HUES6 (cell line): ENCODE results near the gene SSX5.
"Not testable (repeated sequence)": the region's sequence is repeated elsewhere in the genome, so short reads cannot be mapped to it uniquely, and the experiment has no call there.

Experiments used
- H3K27ac ChIP-seq: 2 replicates; pipeline ENCODE4 v1.7.0; 2013; ENCODE audit warnings: low read depth, mild to moderate bottlenecking, low read length, inconsistent platforms
- H3K27me3 ChIP-seq: 2 replicates; pipeline ENCODE4 v1.6.1; 2013; ENCODE audit warnings: low read length; ENCODE audit not compliant: control insufficient read depth, insufficient read depth
- H3K36me3 ChIP-seq: 2 replicates; pipeline ENCODE4 v1.6.1; 2013; ENCODE audit warnings: low read length; ENCODE audit not compliant: control insufficient read depth, insufficient read depth
- H3K4me1 ChIP-seq: 2 replicates; pipeline ENCODE4 v1.6.1; 2013; ENCODE audit warnings: low read length; ENCODE audit not compliant: control insufficient read depth, insufficient read depth
- H3K4me3 ChIP-seq: 2 replicates; pipeline ENCODE4 v1.5.1; 2013; ENCODE audit warnings: low read depth, low read length
- H3K9ac ChIP-seq: one replicate; pipeline ENCODE4 v1.6.1; 2013; ENCODE audit warnings: mild to moderate bottlenecking, low read length
- H3K9me3 ChIP-seq: 2 replicates; pipeline ENCODE4 v1.6.1; 2013; ENCODE audit warnings: low read depth, low read length; ENCODE audit not compliant: control insufficient read depth, insufficient read depth

Gene SSX5

GRCh38 chrX:48196745-48197201 is at the start of gene SSX5:
SSX5 (minus strand) TSS chrX:48196795; CDS start chrX:48195358, 1,437 bp downstream.
- no peak within 1 kb of the TSS for H3K27ac ChIP-seq
- no peak within 1 kb of the TSS for H3K4me3 ChIP-seq
- H3K36me3 ChIP-seq: no peaks in the 10 kb centered on the region
- H3K9ac ChIP-seq: no peak within 1 kb of the TSS
- H3K4me1 ChIP-seq: no peaks in the 10 kb centered on the region
- H3K9me3 ChIP-seq: peaks cover 15% of the 10 kb centered on the region; the same call in 1 of the 2 replicates
- H3K27me3 ChIP-seq: no peaks in the 10 kb centered on the region

GRCh38 chrX:48224196-48224595 is 27.6 kb upstream of the SSX5 start:
- H3K36me3 ChIP-seq, H3K27ac ChIP-seq, H3K4me1 ChIP-seq, H3K27me3 ChIP-seq, H3K4me3 ChIP-seq, H3K9ac ChIP-seq: not testable (repeated sequence)
- H3K9me3 ChIP-seq: peaks cover 30% of the 10 kb centered on the region

- H3K27ac ChIP-seq, H3K36me3 ChIP-seq, H3K27me3 ChIP-seq, H3K4me1 ChIP-seq, H3K9ac ChIP-seq, H3K4me3 ChIP-seq: not testable (repeated sequence)
- H3K9me3 ChIP-seq: peaks cover 12% of the 10 kb centered on the region; the same call in 1 of the 2 replicates
These were observed 17.7 kb upstream of the SSX5 start for GRCh38 chrX:48214341-48214740.

GRCh38 chrX:48190024-48190423 is 6.6 kb downstream of the SSX5 start:
- H3K9me3 ChIP-seq, H3K9ac ChIP-seq, H3K4me3 ChIP-seq: not testable (repeated sequence)

GRCh38 chrX:48181882-48182281 is 14.7 kb downstream of the SSX5 start:
- not testable (repeated sequence) for H3K27me3 ChIP-seq, H3K9me3 ChIP-seq, H3K27ac ChIP-seq, H3K36me3 ChIP-seq, H3K4me1 ChIP-seq, H3K4me3 ChIP-seq, H3K9ac ChIP-seq

More at GRCh38 chrX:48190024-48190423, 6.6 kb downstream of the SSX5 start:
- not testable (repeated sequence) for H3K27ac ChIP-seq, H3K4me1 ChIP-seq, H3K36me3 ChIP-seq, H3K27me3 ChIP-seq

- Histone ChIP-seq H3K4me1 (no peaks in the 10 kb centered on the region), H3K4me3 (no peak overlapping the region), H3K27ac (no peak overlapping the region), H3K9me3 (peaks cover 4% of the 10 kb centered on the region; the same call in 1 of the 2 replicates), H3K27me3 (no peaks in the 10 kb centered on the region; the same call in 1 of the 2 replicates), H3K36me3 (no peaks in the 10 kb centered on the region), H3K9ac (no peak overlapping the region)
These were observed 15.8 kb downstream of the SSX5 start for GRCh38 chrX:48180811-48181210.

GRCh38 chrX:48179691-48180090 is 16.9 kb downstream of the SSX5 start:
- no peak overlapping the region for H3K4me3 ChIP-seq
- peaks cover 4% of the 10 kb centered on the region; the same call in 1 of the 2 replicates for H3K9me3 ChIP-seq
- no peaks in the 10 kb centered on the region; the same call in 1 of the 2 replicates for H3K27me3 ChIP-seq
- no peaks in the 10 kb centered on the region for H3K4me1 ChIP-seq
- no peak overlapping the region for H3K27ac ChIP-seq
- no peaks in the 10 kb centered on the region for H3K36me3 ChIP-seq
- H3K9ac ChIP-seq: no peak overlapping the region

- H3K4me1 ChIP-seq, H3K27ac ChIP-seq, H3K36me3 ChIP-seq, H3K9me3 ChIP-seq, H3K4me3 ChIP-seq, H3K27me3 ChIP-seq, H3K9ac ChIP-seq: not testable (repeated sequence)
These were observed 30.3 kb downstream of the SSX5 start for GRCh38 chrX:48166322-48166721.

GRCh38 chrX:48165241-48165640 is 31.4 kb downstream of the SSX5 start:
- H3K4me3 ChIP-seq: no peak overlapping the region
- no peak overlapping the region for H3K9ac ChIP-seq
- no peaks in the 10 kb centered on the region; the same call in 1 of the 2 replicates for H3K27me3 ChIP-seq
- no peak overlapping the region for H3K27ac ChIP-seq
- no peaks in the 10 kb centered on the region for H3K4me1 ChIP-seq
- H3K36me3 ChIP-seq: no peaks in the 10 kb centered on the region
- H3K9me3 ChIP-seq: peaks cover 8% of the 10 kb centered on the region; the same call in 1 of the 2 replicates

- Histone ChIP-seq H3K27me3 (no peaks in the 10 kb centered on the region; the same call in 1 of the 2 replicates), H3K36me3 (no peaks in the 10 kb centered on the region), H3K27ac (no peak overlapping the region), H3K4me1 (no peaks in the 10 kb centered on the region), H3K4me3 (no peak overlapping the region), H3K9ac (no peak overlapping the region), H3K9me3 (peaks cover 5% of the 10 kb centered on the region; the same call in 1 of the 2 replicates)
These were observed 40.6 kb downstream of the SSX5 start for GRCh38 chrX:48156014-48156413.

GRCh38 chrX:48154796-48155195 is 41.8 kb downstream of the SSX5 start:
- Histone ChIP-seq H3K36me3 (no peaks in the 10 kb centered on the region), H3K9me3 (peaks cover 5% of the 10 kb centered on the region; the same call in 1 of the 2 replicates), H3K4me1 (no peaks in the 10 kb centered on the region), H3K27ac (no peak overlapping the region), H3K4me3 (no peak overlapping the region), H3K27me3 (no peaks in the 10 kb centered on the region), H3K9ac (no peak overlapping the region)

GRCh38 chrX:48153769-48154168 is 42.8 kb downstream of the SSX5 start:
- Histone ChIP-seq H3K9me3 (peaks cover 5% of the 10 kb centered on the region; the same call in 1 of the 2 replicates), H3K4me1 (no peaks in the 10 kb centered on the region), H3K27me3 (no peaks in the 10 kb centered on the region), H3K36me3 (no peaks in the 10 kb centered on the region), H3K9ac (no peak overlapping the region), H3K4me3 (no peak overlapping the region), H3K27ac (no peak overlapping the region)
